ENCODE data around the gene CD3E.

GRCh38 chr11:118314988-118315411 is 10.5 kb downstream of the CD3E start:
- TF ChIP-seq, protein P1, sequence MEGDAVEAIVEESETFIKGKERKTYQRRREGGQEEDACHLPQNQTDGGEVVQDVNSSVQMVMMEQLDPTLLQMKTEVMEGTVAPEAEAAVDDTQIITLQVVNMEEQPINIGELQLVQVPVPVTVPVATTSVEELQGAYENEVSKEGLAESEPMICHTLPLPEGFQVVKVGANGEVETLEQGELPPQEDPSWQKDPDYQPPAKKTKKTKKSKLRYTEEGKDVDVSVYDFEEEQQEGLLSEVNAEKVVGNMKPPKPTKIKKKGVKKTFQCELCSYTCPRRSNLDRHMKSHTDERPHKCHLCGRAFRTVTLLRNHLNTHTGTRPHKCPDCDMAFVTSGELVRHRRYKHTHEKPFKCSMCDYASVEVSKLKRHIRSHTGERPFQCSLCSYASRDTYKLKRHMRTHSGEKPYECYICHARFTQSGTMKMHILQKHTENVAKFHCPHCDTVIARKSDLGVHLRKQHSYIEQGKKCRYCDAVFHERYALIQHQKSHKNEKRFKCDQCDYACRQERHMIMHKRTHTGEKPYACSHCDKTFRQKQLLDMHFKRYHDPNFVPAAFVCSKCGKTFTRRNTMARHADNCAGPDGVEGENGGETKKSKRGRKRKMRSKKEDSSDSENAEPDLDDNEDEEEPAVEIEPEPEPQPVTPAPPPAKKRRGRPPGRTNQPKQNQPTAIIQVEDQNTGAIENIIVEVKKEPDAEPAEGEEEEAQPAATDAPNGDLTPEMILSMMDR (conservative IDR thresholded peaks at IDR 0.05): no peak
- TF ChIP-seq EZH2 (IDR thresholded peaks at IDR 0.05; ENCODE audit: low read depth): no peak

All from PC-9 (cell line).